Endothelial cell of umbilical vein (primary cell): Measurements from ENCODE around the gene RUSF1.
"Not testable (repeated sequence)": the region's sequence is repeated elsewhere in the genome, so short reads cannot be mapped to it uniquely, and the experiment has no call there.

Experiments used
- CTCF ChIP-seq, 2 donors: IDR thresholded peaks; 1 replicate in 1 of 2; 2 replicates in 1 of 2; pipeline ENCODE4 v1.5.1; 2011; ENCODE audit warnings: low read length in 2 of 2, mild to moderate bottlenecking in 2 of 2, moderate library complexity in 2 of 2, control low read depth in 1 of 2, inconsistent platforms in 1 of 2, low read depth in 1 of 2; ENCODE audit not compliant: insufficient read depth in 1 of 2; ENCODE audit errors: extremely low read depth in 1 of 2
- POLR2A ChIP-seq: IDR thresholded peaks from 2 replicates; pipeline ENCODE4 v1.6.1; 2012; ENCODE audit warnings: low read depth, mild to moderate bottlenecking, control low read depth, low read length

GRCh38 chr16:31445931-31446330 is 62.3 kb downstream of the RUSF1 start:
- TF ChIP-seq POLR2A; CTCF (IDR thresholded peaks at IDR 0.05; ENCODE audit: extremely low read depth in 1 of 2, insufficient read depth in 1 of 2, low read depth in 1 of 2, low read length in 2 of 2): not testable (repeated sequence)
